OCI-LY7 (cell line): ENCODE measurements around the gene NOD2. TPM values are rescaled to one million over a fixed set of nuclear protein-coding genes. Genes with fewer than 3 reads are reported as not detected.
A peak's percentile ranks its signal among the peaks of the same experiment; 100 is the strongest.

Experiments
- BruUV-seq: library from RNA; stranded (reverse); fragments of 400-500 nt; replicated peaks from 2 replicates; lab custom pipeline; 2021; lab: Mats Ljungman, UMichigan
- CTCF ChIA-PET: fragments of 300-600 bp; sonication (Branson Sonifier 250); formaldehyde crosslinking; loops from one replicate; lab custom pipeline; 2022; ENCODE audit warnings: antibody characterized with exemption; ENCODE audit not compliant: unreplicated experiment; lab: Charles Lee
- POLR2A ChIA-PET: fragments of 300-600 bp; sonication (Branson Sonifier 250); formaldehyde crosslinking; loops from one replicate; lab custom pipeline; 2022; ENCODE audit warnings: antibody characterized with exemption; lab: Charles Lee
- DNase-seq: peaks from one replicate; pipeline ENCODE4 v3.0.0-alpha.2; 2015; ENCODE audit warnings: low spot score
- H2AFZ ChIP-seq: fragments of 200-600 bp; sonication (generic), shearing (Covaris generic); 2 replicates; pipeline ENCODE4 v1.6.1; 2014; ENCODE audit warnings: mild to moderate bottlenecking, antibody characterized with exemption, low read length, moderate library complexity
- H3K27ac ChIP-seq: fragments of 200-600 bp; sonication (generic); 2 replicates; pipeline ENCODE4 v1.5.1; 2014; ENCODE audit warnings: mixed run types, low read depth, mild to moderate bottlenecking, moderate library complexity, low read length, inconsistent platforms; ENCODE audit not compliant: poor library complexity, severe bottlenecking
- H3K36me3 ChIP-seq: fragments of 200-600 bp; sonication (generic); 2 replicates; pipeline ENCODE4 v1.6.1; 2014; ENCODE audit warnings: mild to moderate bottlenecking, antibody characterized with exemption, low read length, moderate library complexity, mixed read lengths; ENCODE audit not compliant: insufficient read depth
- H3K4me1 ChIP-seq: fragments of 200-600 bp; sonication (generic); 2 replicates; pipeline ENCODE4 v1.5.1; 2014; ENCODE audit warnings: mild to moderate bottlenecking, low read length; ENCODE audit not compliant: insufficient read depth, poor library complexity, severe bottlenecking
- H3K4me2 ChIP-seq: fragments of 200-600 bp; sonication (generic); 2 replicates; pipeline ENCODE4 v1.6.1; 2014; ENCODE audit warnings: mild to moderate bottlenecking, low read length
- H3K4me3 ChIP-seq: fragments of 200-600 bp; sonication (generic); 2 replicates; pipeline ENCODE4 v1.5.1; 2014; ENCODE audit warnings: mild to moderate bottlenecking, low read depth, low read length; ENCODE audit not compliant: poor library complexity, severe bottlenecking
- H3K79me2 ChIP-seq: fragments of 200-600 bp; sonication (generic); 2 replicates; pipeline ENCODE4 v1.6.1; 2016; ENCODE audit warnings: low read depth, mild to moderate bottlenecking, low read length, moderate library complexity, mixed read lengths; ENCODE audit not compliant: insufficient read depth
- H3K9me2 ChIP-seq: fragments of 200-600 bp; sonication (generic); 2 replicates; pipeline ENCODE4 v1.6.1; 2016; ENCODE audit warnings: mild to moderate bottlenecking, low read length, mixed read lengths; ENCODE audit not compliant: insufficient read depth
- H3K9me3 ChIP-seq: fragments of 200-600 bp; sonication (generic); 2 replicates; pipeline ENCODE4 v1.6.1; 2014; ENCODE audit warnings: mild to moderate bottlenecking, mixed run types, low read length, mixed read lengths
- H4K20me1 ChIP-seq: fragments of 200-600 bp; sonication (generic); 2 replicates; pipeline ENCODE4 v1.6.1; 2014; ENCODE audit warnings: mild to moderate bottlenecking, antibody characterized with exemption, low read length, moderate library complexity, mixed read lengths; ENCODE audit not compliant: insufficient read depth
- EZH2phosphoT487 ChIP-seq: fragments of 200-600 bp; sonication (generic); IDR thresholded peaks from 2 replicates; pipeline ENCODE4 v1.6.1; 2018; ENCODE audit warnings: low read depth, borderline replicate concordance, mild to moderate bottlenecking, mixed run types, antibody characterized with exemption, low read length, moderate library complexity, mixed read lengths
- intact Hi-C: fragments of 100-400 bp; cut with micrococcal nuclease; formaldehyde crosslinking; loops from one replicate; pipeline ENCODE4 v1.10.0; 2022; ENCODE audit not compliant: unreplicated experiment
- total RNA-seq, 2 experiments: library from RNA; depleted of rRNA in 1 of 2; stranded (reverse); fragments of >200 nt in 1 of 2; shearing (Covaris generic) in 1 of 2; gene quantifications; 2 replicates each; pipeline ENCODE4 v1.2.3, GENCODE V29; 2014 to 2022
- TF ChIP-seq, protein P1 (sequence below): fragments of 200-600 bp; sonication (generic); conservative IDR thresholded peaks from 2 replicates; pipeline ENCODE4 v1.5.1; 2014; ENCODE audit warnings: mild to moderate bottlenecking, antibody characterized with exemption, low read length, moderate library complexity, mixed read lengths

Gene NOD2
- total RNA-seq, 2 experiments from 2014 or later, result not detected

DNA sequence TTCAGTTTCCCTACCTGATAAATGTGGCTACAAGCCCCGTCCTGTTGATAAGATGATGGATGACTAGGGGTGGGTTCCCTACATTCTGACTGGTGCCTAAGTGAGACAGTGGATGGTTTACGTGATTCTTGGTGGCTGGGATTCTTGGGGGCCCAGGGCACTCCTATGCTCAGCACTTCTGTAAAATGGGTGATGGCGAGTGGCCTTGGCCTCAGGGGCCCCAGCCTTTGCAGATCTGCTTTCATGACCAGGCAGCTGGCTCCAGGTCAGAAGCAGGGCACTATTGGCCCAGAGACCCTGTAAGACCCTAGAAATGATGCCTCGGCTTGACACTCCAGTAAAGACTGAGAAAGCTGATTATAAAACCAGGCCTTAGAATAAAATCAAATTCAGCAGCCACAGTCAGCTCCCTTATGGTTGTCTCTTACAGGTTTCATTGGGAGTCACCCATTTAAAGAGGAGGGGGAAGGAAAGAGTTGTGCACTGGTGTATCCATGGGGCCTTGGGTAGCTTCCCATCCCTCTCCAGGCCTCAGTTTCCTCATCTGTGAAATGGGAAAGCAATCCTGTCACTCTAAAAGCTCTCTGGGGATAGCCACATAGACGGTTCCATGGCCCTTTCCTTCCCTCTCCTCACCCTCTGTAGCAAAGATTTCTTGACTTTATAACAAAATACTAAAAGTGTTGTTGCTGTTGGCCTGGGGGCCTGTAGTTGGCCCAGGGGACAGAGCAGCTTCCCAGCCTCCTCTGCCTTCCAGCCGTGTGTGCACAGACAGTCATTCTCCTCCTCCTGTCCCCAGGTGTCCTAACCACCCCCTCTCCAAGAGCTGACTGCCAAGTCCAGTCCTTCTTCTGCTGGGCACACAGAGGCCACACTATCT, 13.5 kb upstream of the NOD2 start:
- no peak overlapping the region for H3K27ac ChIP-seq

DNA sequence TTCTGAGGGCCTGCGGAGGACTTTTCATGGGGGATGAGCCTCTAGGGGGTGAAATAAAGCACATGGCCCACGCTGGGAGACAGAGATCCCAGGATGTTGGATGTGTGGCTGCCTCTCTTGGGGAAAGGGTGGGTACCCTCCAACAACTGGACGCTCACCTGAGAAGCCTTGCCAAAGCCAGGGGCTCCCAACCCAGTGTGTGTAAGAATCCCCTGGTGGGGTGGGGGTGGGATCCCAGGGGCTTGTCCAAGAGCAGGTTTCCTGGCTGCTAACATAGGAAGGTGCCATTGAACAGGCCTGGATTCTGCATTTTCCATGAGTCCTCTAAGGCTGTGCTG, 12.9 kb upstream of the NOD2 start:
- no peaks in the 10 kb centered on the region for H3K9me2 ChIP-seq
- no peak for TF ChIP-seq EZH2phosphoT487
- TF ChIP-seq, protein P1, sequence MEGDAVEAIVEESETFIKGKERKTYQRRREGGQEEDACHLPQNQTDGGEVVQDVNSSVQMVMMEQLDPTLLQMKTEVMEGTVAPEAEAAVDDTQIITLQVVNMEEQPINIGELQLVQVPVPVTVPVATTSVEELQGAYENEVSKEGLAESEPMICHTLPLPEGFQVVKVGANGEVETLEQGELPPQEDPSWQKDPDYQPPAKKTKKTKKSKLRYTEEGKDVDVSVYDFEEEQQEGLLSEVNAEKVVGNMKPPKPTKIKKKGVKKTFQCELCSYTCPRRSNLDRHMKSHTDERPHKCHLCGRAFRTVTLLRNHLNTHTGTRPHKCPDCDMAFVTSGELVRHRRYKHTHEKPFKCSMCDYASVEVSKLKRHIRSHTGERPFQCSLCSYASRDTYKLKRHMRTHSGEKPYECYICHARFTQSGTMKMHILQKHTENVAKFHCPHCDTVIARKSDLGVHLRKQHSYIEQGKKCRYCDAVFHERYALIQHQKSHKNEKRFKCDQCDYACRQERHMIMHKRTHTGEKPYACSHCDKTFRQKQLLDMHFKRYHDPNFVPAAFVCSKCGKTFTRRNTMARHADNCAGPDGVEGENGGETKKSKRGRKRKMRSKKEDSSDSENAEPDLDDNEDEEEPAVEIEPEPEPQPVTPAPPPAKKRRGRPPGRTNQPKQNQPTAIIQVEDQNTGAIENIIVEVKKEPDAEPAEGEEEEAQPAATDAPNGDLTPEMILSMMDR, result no peak
- H3K4me3 ChIP-seq, result peak overlapping the region; percentile 53
- no TSS peak for BruUV-seq
- no peaks in the 10 kb centered on the region for H3K9me3 ChIP-seq
- H3K36me3 ChIP-seq, result no peaks in the 10 kb centered on the region
- H2AFZ ChIP-seq, result peak overlapping the region; percentile 100
- POLR2A ChIA-PET, result no interaction called here
- peak overlapping the region; percentile 69; the same call in 1 of the 2 replicates for H3K4me2 ChIP-seq
- peaks cover 19% of the 10 kb centered on the region for H3K4me1 ChIP-seq
- no peak overlapping the region for H3K27ac ChIP-seq
- intact Hi-C loops, result no loop called here
- no peak for DNase-seq
- H4K20me1 ChIP-seq, result no peaks in the 10 kb centered on the region
- CTCF ChIA-PET, result interaction anchor here (1.0 kb wide), 1 partner anchor 14 kb away, joined by 3 read pairs; no protein-coding TSS in a partner anchor
- no peaks in the 10 kb centered on the region for H3K79me2 ChIP-seq

More for the DNA sequence above, 13.5 kb upstream of the NOD2 start:
- ChIA-PET CTCF (no interaction called here), POLR2A (no interaction called here)
- H3K9me2 ChIP-seq, result no peaks in the 10 kb centered on the region
- BruUV-seq, result no TSS peak
- H3K36me3 ChIP-seq, result no peaks in the 10 kb centered on the region
- H3K4me1 ChIP-seq, result peaks cover 19% of the 10 kb centered on the region
- H3K4me2 ChIP-seq, result peak overlapping the region; percentile 69; the same call in 1 of the 2 replicates
- no peaks in the 10 kb centered on the region for H3K79me2 ChIP-seq
- no peak overlapping the region for H3K4me3 ChIP-seq
- intact Hi-C loops, result no loop called here
- no peaks in the 10 kb centered on the region for H3K9me3 ChIP-seq
- H4K20me1 ChIP-seq, result no peaks in the 10 kb centered on the region
- no peak for TF ChIP-seq EZH2phosphoT487
- TF ChIP-seq, protein P1, result no peak
- H2AFZ ChIP-seq, result no peak overlapping the region
- DNase-seq, result no peak
